Effector memory CD8-positive, alpha-beta T cell (primary cell): ENCODE measurements around the gene SRSF10.
A peak's percentile ranks its signal among the peaks of the same experiment; 100 is the strongest.

ENCODE experiments used
- ATAC-seq: fragments of 150-1000 bp; cut with Tn5 transposase; replicated peaks from 2 replicates; pipeline ENCODE4 v1.10.0; 2021; ENCODE audit warnings: mild to moderate bottlenecking, moderate library complexity
- DNase-seq, 3 experiments: peaks; one replicate each; pipeline ENCODE4 v3.0.0; 2021
- H3K27ac Mint-ChIP-seq, 2 donors: one replicate each; pipeline ENCODE4 v1.8.0; 2022; ENCODE audit warnings: mild to moderate bottlenecking in 2 of 2, mixed read lengths in 2 of 2, moderate library complexity in 2 of 2
- H3K27me3 Mint-ChIP-seq, 2 donors: one replicate each; pipeline ENCODE4 v1.8.0; 2022; ENCODE audit warnings: mixed read lengths in 2 of 2
- H3K36me3 Mint-ChIP-seq: one replicate; pipeline ENCODE4 v1.8.0; 2022; ENCODE audit warnings: mild to moderate bottlenecking, moderate library complexity, mixed read lengths; ENCODE audit not compliant: insufficient read depth
- H3K4me1 Mint-ChIP-seq, 2 donors: one replicate each; pipeline ENCODE4 v1.8.0; 2022; ENCODE audit warnings: low read depth in 2 of 2, mixed read lengths in 2 of 2
- H3K4me3 Mint-ChIP-seq, 2 donors: one replicate each; pipeline ENCODE4 v1.8.0; 2022; ENCODE audit warnings: mild to moderate bottlenecking in 2 of 2, mixed read lengths in 2 of 2, moderate library complexity in 2 of 2
- H3K9me3 Mint-ChIP-seq, 2 donors: one replicate each; pipeline ENCODE4 v1.8.0; 2022; ENCODE audit warnings: mixed read lengths in 2 of 2

Gene SRSF10

DNA sequence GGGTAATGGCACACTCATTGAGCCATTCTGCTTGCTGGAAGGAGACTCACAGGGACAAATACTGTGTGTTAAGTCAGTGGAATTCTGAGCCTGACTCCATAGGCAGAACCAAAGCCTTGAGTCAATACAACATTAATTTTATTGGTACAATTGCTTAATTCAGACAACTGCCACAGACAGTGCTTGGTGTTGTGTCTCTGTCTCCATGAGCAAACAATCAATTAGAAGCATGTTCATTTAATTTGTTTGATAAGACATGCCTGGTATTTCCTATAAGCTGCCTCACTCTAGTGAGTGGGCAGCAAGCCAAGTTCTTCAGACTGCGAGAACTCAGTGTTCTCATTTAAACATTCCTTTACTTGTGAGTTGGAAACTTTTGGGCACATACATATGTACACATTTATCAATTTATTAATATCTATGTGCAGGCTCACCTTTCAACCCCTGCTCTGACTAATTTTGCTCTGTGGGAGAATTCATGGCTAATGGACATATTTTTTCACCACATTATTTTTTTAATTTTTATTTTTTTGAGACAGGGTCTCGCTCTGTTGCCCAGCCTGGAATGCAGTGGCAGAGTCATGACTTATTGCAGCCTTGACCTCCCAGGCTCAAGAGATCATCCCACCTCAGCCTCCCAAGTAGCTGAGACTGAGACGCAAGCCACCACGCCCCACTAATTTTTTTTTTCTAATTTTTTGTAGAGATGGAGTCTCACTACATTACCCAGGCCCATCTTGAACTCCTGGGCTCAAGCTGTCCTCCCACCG lies 4.5 kb upstream of the SRSF10 start:
- Mint-ChIP-seq H3K4me3 (no peak overlapping the region), H3K9me3 (no peaks in the 10 kb centered on the region), H3K4me1 (peaks cover 7 to 10% of the 10 kb centered on the region in 2 donors), H3K27ac (no peak overlapping the region), H3K36me3 (peaks cover 12% of the 10 kb centered on the region), H3K27me3 (no peaks in the 10 kb centered on the region)
- ATAC-seq (no peak), DNase-seq (no peak)

GRCh38 chr1:23980728-23981070 lies 572 bp upstream of the SRSF10 start:
- DNase-seq: peak in 1 of 3 experiments; percentile 5
- Mint-ChIP-seq H3K4me3 (peak overlapping the region; percentile 86 to 89), H3K4me1 (peaks cover 30 to 42% of the 10 kb centered on the region in 2 donors), H3K27ac (peak overlapping the region; percentile 94 to 98), H3K36me3 (peaks cover 29% of the 10 kb centered on the region), H3K9me3 (no peaks in the 10 kb centered on the region), H3K27me3 (no peaks in the 10 kb centered on the region)
- ATAC-seq: no peak

DNA sequence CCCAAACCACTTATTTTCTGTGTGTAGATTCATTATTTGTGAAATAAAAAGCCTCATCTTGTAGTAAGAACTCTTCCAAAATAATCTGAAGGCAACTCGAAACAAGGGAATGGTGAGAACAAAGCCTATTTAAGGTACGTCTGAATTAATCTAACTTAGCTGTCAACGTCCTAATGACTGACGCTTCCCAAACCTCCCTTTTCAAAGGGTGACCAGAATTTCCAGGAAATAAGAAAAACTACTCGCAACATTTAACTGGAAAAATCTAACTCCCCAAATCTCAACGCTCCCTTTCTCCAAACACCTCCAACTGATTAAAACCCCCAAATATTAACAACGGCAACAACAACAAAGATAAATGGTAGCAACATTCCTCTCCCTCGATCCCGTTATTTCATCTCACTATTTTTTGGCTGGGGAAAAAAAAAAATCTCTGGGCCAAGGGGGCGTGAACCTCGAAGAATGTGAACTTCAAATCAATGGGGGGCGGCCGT lies 693 bp downstream of the SRSF10 start:
- DNase-seq: no peak
- Mint-ChIP-seq H3K9me3 (no peaks in the 10 kb centered on the region), H3K4me1 (peaks cover 35 to 49% of the 10 kb centered on the region in 2 donors), H3K4me3 (peak overlapping the region; percentile 86 to 89), H3K27ac (peak overlapping the region; percentile 94 to 98), H3K27me3 (no peaks in the 10 kb centered on the region), H3K36me3 (peaks cover 41% of the 10 kb centered on the region)
- ATAC-seq: no peak

DNA sequence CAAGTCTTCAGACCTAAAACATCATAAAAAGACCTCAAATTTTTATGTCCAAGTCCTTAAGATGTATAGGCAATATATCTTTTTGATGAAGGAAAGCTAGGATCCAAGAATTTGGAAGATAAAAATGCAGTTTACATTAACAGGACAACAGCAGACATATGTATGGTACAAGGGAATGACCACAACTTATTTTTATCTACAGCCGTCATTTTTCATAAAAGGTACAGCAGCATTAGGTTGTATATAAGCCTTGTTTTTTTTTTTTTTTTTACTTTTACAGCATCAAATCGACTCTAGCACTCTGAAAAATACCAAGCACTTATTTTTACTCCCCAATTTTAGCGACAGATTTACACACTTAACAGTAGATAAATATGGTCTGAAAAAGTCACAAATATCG lies 1.3 kb downstream of the SRSF10 start:
- H3K36me3 Mint-ChIP-seq: peaks cover 47% of the 10 kb centered on the region
- peak overlapping the region; percentile 86 to 89 for H3K4me3 Mint-ChIP-seq
- DNase-seq (no peak), ATAC-seq (no peak)
- H3K27ac Mint-ChIP-seq: peak overlapping the region; percentile 94 to 98
- no peaks in the 10 kb centered on the region for H3K27me3 Mint-ChIP-seq
- H3K9me3 Mint-ChIP-seq: no peaks in the 10 kb centered on the region
- peaks cover 35 to 55% of the 10 kb centered on the region in 2 donors for H3K4me1 Mint-ChIP-seq

DNA sequence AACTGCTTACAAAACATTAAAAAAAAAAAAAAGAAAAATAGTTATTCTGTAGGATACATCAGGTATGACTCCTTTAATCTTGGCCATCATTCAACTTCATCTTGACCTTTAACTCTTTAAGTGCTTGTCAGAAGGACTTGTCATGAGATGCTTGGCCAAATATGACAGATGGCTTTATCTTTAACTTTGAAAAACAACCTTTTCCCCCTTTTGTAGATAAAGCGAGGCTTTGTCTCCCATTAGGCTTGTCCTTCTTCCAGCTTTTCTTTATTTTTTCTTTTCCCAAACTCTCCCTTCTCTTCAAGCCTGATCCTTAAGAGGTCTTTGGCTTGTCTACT lies 2.3 kb downstream of the SRSF10 start:
- no peak for DNase-seq
- Mint-ChIP-seq H3K36me3 (peaks cover 57% of the 10 kb centered on the region), H3K4me1 (peaks cover 35 to 56% of the 10 kb centered on the region in 2 donors), H3K27ac (peak overlapping the region; percentile 24 to 94), H3K27me3 (no peaks in the 10 kb centered on the region), H3K9me3 (no peaks in the 10 kb centered on the region), H3K4me3 (peak overlapping the region; percentile 86 to 89)
- no peak for ATAC-seq

- peaks cover 62% of the 10 kb centered on the region for H3K36me3 Mint-ChIP-seq
- H3K9me3 Mint-ChIP-seq: no peaks in the 10 kb centered on the region
- DNase-seq (no peak), ATAC-seq (no peak)
- peak overlapping the region; percentile 62 to 94 for H3K27ac Mint-ChIP-seq
- H3K27me3 Mint-ChIP-seq: no peaks in the 10 kb centered on the region
- peaks cover 35 to 56% of the 10 kb centered on the region in 2 donors for H3K4me1 Mint-ChIP-seq
- H3K4me3 Mint-ChIP-seq: peak overlapping the region; percentile 86 to 89
Observed at GRCh38 chr1:23977187-23977853, 2.8 kb downstream of the SRSF10 start.

DNA sequence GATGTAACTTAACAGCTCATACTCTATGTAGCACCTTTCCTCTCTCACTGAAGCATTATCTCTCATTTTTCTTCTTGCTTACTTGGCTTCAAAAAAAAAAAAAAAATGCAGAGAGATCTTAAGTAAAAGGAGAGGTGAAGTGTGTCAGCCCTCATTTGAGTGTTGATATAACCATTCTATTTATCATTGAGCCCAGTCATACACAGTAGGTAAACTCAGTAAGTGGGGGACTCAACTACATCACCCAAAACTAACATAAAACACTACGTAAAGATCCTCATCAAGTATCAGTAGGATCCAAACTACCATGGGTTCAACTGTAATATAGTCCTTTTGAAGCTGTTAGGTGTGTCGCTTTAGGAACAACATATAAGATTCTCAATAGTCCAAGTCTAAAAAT lies 12.3 kb downstream of the SRSF10 start:
- H3K36me3 Mint-ChIP-seq: peaks cover 76% of the 10 kb centered on the region
- ATAC-seq (no peak), DNase-seq (no peak)
- no peaks in the 10 kb centered on the region for H3K27me3 Mint-ChIP-seq
- H3K4me3 Mint-ChIP-seq: no peak overlapping the region
- H3K9me3 Mint-ChIP-seq: no peaks in the 10 kb centered on the region
- H3K27ac Mint-ChIP-seq: peak overlapping the region; percentile 41 to 87
- H3K4me1 Mint-ChIP-seq: peaks cover 15 to 29% of the 10 kb centered on the region in 2 donors

DNA sequence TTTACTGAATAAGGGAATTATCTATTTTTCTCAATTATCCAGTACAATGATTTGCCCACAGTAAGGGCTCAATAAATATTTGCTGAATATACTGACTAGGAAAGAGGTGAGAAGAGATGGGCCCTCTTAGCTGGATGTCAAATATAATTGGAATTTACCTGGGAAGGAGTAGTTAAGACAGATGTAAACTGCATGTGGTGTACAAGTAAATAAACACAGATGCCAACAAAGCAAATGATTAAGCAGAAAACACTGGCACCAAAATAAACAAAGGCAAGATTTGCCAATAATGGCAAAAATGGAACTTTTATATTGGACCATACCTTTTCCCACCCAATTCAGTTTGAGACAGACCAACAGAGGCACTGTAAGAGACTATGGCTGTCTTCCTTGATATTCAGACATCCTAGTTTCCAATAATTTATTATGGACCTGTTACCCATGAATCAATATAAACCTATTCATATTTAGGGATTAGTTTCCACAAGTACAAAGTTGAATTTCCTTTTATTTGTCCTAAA lies 13.1 kb downstream of the SRSF10 start:
- DNase-seq: no peak
- Mint-ChIP-seq H3K9me3 (no peaks in the 10 kb centered on the region), H3K27me3 (no peaks in the 10 kb centered on the region), H3K36me3 (peaks cover 74% of the 10 kb centered on the region), H3K27ac (peak overlapping the region; percentile 41 to 87), H3K4me3 (no peak overlapping the region), H3K4me1 (peaks cover 15 to 34% of the 10 kb centered on the region in 2 donors)
- ATAC-seq: no peak

DNA sequence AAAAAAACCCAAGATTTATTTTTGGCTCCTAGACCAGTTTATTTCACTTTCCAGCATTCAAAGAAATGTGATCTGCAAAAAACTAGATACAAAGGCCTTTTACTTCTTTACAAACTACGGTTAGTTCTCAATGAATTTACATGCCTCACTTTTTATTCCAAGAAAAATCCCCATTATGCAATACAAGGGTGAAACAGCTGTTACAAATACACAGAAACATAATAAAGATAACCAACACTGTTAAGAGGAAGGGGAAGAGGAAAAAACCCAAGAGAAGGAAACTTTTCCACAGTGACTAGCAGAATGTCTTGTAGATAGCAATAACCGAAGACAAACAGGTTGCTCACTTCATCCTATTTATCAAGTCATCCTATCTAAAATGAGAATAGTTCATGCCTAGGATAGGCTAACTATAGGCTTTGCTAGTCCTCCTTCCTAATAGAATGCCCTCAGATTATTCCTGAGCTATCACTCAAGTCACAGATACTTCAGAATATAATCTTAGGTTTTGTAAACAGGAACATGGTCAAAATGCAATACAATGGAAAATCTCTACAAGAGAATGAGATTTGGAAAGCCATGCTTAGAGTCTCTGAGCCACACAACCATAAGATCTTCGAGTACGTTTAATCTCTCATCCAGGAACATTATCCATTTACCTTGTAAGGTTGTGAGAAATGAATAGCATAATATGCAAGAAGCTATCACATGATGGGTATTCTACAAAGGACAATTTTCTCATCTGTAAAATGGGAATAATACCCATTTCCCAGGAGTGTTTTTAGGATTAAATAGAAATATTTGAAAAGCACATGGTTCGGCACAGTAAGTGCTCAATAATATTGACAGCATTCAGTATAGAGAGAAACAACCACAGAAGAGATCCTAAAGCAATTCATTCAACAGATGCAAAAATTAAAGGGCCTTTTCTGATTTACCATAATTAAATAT lies 15.1 kb downstream of the SRSF10 start:
- Mint-ChIP-seq H3K9me3 (no peaks in the 10 kb centered on the region), H3K27ac (peak overlapping the region; percentile 20 to 60), H3K4me3 (no peak overlapping the region), H3K36me3 (peaks cover 71% of the 10 kb centered on the region), H3K27me3 (no peaks in the 10 kb centered on the region), H3K4me1 (peaks cover 28 to 40% of the 10 kb centered on the region in 2 donors)
- no peak for ATAC-seq
- DNase-seq: no peak

- ATAC-seq (no peak), DNase-seq (no peak)
- Mint-ChIP-seq H3K36me3 (peaks cover 73% of the 10 kb centered on the region), H3K9me3 (no peaks in the 10 kb centered on the region), H3K27me3 (no peaks in the 10 kb centered on the region), H3K4me3 (no peak overlapping the region), H3K27ac (peak overlapping the region in 1 of 2 donors; percentile 20), H3K4me1 (peaks cover 30 to 40% of the 10 kb centered on the region in 2 donors)
Observed at GRCh38 chr1:23964235-23964668, 15.9 kb downstream of the SRSF10 start.

GRCh38 chr1:23963617-23964234 lies 16.4 kb downstream of the SRSF10 start:
- H3K9me3 Mint-ChIP-seq: no peaks in the 10 kb centered on the region
- peaks cover 78% of the 10 kb centered on the region for H3K36me3 Mint-ChIP-seq
- H3K27ac Mint-ChIP-seq: peak overlapping the region in 1 of 2 donors; percentile 20
- no peak overlapping the region for H3K4me3 Mint-ChIP-seq
- H3K4me1 Mint-ChIP-seq: peaks cover 34 to 45% of the 10 kb centered on the region in 2 donors
- H3K27me3 Mint-ChIP-seq: no peaks in the 10 kb centered on the region
- ATAC-seq (no peak), DNase-seq (no peak)

DNA sequence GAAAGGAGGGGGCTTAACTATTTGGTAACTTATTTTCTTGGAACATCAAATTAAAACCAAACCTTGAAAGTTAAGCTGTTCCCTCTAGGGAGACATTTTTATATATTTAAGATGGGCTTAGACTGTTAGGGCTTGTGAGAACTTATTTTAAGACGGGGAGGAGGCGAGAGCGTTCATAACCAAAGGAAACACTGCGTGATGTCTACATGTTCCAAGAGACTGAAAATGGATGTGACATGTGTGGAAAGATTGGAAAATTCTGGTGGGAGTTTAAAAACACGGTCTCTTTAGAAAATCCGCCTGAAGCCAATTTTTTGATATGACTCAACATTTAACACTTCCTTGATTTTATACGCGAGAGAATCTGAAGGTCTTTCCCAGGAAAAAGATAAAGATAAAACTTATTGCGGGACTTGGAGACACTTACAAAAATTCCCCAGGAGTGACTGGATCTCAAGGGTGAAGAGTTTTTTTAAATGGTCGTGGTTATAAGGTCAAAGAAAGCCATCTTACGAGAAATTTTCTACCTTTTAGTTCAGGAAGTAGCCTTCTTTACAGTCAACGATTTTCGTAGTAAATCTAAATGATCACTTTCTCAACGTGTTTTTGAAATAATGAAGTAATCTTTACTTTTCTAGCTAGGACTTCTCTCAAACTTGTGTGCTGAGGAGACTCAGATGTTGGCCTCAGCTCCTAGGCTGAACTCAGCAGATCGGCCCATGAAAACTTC lies 19.7 kb downstream of the SRSF10 start:
- Mint-ChIP-seq H3K9me3 (no peaks in the 10 kb centered on the region), H3K4me3 (peak overlapping the region; percentile 99), H3K27me3 (no peaks in the 10 kb centered on the region), H3K27ac (peak overlapping the region; percentile 98 to 99), H3K36me3 (peaks cover 55% of the 10 kb centered on the region), H3K4me1 (peaks cover 33 to 40% of the 10 kb centered on the region in 2 donors)
- no peak for ATAC-seq
- no peak for DNase-seq
